OCI-LY7 (cell line): ENCODE data around the gene TFPT.

Experiments used
- CTCF ChIP-seq: fragments of 200-600 bp; sonication (generic); conservative IDR thresholded peaks from 2 replicates; pipeline ENCODE4 v1.5.1; 2014; ENCODE audit warnings: mild to moderate bottlenecking, antibody characterized with exemption, low read length, moderate library complexity, mixed read lengths
- EZH2phosphoT487 ChIP-seq: fragments of 200-600 bp; sonication (generic); IDR thresholded peaks from 2 replicates; pipeline ENCODE4 v1.6.1; 2018; ENCODE audit warnings: low read depth, borderline replicate concordance, mild to moderate bottlenecking, mixed run types, antibody characterized with exemption, low read length, moderate library complexity, mixed read lengths

GRCh38 chr19:54133957-54134590 is 18.6 kb upstream of the TFPT start:
- no peak for TF ChIP-seq CTCF
- no peak for TF ChIP-seq EZH2phosphoT487
